NCI-H2107 treated with DMSO at 0.1 percent for 48 hours (cell line): ENCODE data around the gene LYPLA2.
A peak's percentile ranks its signal among the peaks of the same experiment; 100 is the strongest.
"Not testable (repeated sequence)": the region's sequence is repeated elsewhere in the genome, so short reads cannot be mapped to it uniquely, and the experiment has no call there.

Experiments
- DNase-seq: peaks from one replicate; lab custom pipeline; 2025; ENCODE audit not compliant: unreplicated experiment; lab: John Stamatoyannopoulos, UW

Gene LYPLA2

DNA sequence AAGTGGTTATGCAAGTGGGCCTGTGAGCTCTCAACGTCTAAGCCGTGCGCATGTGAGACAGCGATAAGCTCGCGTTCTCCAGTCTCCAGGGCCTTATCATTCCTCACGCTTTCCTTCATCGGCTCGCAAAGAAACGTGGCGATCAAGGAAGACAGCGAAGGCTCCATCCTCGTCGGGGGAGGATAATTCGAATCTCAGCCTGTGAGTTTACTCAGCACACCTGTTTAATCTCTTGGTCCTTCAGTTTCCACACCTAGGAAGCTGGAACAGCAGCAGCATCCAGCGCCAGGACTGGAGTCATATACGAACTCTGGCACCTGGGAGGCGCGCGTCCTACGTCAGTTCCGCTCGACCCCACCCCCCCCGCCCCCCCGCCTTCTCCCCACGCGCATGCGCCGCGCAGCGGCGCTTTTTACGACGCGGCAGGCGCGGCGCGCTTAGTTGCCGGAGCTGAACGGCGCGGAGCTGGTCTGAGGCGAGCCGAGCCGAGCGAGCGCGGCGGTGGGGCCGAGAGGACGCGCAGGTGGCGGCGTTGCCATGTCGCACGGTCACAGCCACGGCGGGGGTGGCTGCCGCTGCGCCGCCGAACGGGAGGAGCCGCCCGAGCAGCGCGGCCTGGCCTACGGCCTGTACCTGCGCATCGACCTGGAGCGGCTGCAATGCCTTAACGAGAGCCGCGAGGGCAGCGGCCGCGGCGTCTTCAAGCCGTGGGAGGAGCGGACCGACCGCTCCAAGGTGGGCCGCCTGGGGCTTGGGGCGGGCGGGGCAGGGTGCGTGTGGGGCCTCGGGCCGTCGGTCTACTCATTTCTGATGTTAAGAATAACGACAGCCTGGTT lies 12.7 kb upstream of the LYPLA2 start, which contains the start of gene PITHD1:
Gene PITHD1 (plus strand): TSS at position 440 of the 836 bp plus-strand sequence. CDS start 98 bp downstream, at position 538.
- DNase-seq, result peak; percentile 92

- no peak for DNase-seq
These were observed 11.0 kb upstream of the LYPLA2 start for GRCh38 chr1:23779826-23780371.

GRCh38 chr1:23783141-23783540 lies 7.8 kb upstream of the LYPLA2 start:
- DNase-seq, result not testable (repeated sequence)

GRCh38 chr1:23784846-23785245 lies 6.1 kb upstream of the LYPLA2 start:
- no peak for DNase-seq

- no peak for DNase-seq
These were observed 3.2 kb upstream of the LYPLA2 start for GRCh38 chr1:23787701-23788100.

DNA sequence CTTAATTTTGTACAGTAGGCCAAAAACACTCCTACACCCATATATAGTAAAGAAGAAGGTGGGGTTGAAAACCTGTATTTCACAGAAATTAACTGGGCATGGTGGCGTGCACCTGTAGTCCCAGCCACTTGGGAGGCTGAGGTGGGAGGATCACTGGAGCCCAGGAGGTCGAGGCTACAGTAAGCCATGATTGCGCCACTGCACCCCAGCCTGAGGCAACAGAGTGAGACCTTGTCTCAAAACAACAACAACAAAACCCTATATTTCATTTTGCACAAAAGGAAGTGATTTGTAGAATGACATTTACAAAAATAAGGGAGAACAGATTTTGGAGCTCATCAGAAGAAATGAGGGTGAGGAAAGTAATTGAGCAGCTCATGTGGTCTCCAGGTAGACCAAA lies 2.2 kb upstream of the LYPLA2 start:
- no peak for DNase-seq

DNA sequence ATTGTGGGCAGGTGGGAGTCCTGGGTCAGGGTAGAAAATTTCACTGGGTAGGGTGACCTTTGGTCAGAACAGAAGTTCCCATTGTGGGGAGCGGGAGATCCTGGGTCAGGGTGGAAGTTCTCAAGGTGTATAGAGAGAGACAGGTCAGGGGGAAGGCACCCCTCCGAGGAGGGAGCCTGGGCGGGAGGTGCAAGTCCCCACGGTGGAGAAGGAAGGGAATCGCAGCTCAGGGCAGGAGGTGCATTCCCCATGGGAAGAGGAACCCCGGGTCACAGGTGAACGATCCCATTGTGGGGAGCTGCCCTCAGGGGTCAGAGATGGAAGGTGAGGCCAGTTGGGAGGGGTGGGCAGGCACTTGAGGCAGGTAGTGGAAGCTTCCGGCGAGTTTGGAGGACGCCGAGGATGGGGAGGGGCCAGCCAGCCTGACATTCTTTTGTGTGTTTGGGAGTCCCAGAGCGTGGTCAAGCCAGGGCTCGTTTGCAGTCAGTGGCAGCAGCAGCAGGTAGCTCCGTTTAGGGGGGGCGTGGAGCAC lies 637 bp downstream of the LYPLA2 start:
- no peak for DNase-seq

DNA sequence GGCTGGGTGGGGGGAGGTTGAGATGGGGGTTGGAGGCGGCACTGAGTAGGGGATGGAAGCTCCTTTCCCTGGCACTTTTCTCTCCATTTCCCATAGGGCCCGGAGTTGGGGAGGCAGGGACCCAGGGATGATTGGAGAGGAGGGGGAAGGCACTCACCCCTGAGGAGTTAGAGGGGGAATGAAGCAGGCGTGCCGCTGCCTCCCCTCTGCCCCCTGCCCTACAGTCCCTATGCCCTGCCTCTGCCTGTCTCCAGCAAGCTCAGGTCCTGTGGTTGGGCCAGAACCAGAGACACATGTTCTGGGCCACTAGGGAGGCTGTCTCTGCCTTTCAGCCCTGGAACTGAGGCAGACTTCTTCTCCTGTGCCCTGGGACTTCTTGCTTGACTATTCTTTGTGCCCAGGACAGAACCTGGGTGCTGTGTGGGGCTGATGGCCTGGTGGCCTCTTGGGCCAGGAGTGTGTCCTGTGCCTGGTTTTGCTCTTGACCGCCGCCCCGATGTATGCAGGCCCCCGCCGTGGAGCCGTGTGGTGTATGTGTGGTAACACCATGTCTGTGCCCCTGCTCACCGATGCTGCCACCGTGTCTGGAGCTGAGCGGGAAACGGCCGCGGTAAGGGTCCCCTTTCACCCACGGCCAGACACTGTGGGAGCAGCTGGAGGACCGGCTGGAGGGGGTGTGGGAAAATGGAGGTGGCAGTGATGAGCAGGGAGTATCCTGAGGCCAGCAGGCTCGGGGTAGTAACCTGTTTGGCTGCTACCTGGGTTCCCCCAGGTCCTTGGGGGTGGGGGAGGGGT lies 1.4 kb downstream of the LYPLA2 start:
- DNase-seq, result no peak

DNA sequence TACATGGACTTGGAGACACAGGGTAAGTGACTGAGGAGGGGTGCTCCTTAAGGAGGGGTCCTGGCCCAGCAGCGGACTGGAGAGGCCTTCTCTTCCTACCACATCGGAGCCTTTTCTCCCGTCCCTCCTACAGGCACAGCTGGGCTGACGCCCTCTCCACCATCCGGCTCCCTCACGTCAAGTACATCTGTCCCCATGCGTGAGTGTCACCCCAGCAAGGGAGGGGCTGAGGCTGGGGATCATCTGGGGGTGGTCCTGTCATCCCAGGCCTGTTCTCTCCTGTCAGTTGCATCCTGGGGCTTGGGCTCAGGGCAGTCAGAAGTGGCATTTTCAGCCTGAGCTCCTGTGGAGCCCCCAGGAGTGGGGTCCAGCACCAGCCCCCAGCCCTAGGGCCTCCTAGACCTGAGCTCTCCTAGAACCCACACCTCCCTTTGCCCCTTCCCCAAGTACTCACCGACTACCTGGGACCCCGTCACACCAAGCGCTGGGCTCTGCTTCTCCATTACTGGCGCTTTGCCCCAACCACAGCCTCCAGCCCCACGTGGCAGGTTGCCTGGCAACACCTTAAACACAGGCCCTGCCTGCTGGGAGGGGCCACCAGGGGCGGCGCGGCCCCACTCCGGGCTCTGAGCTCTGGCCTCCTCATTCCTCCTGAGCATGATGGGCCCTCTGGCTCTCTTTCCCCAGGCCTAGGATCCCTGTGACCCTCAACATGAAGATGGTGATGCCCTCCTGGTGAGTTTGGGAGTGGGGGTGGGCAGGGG lies 2.3 kb downstream of the LYPLA2 start:
- no peak for DNase-seq

- DNase-seq, result no peak
These were observed 3.2 kb downstream of the LYPLA2 start for GRCh38 chr1:23793861-23794731.

GRCh38 chr1:23794732-23795182 lies 3.8 kb downstream of the LYPLA2 start:
- DNase-seq, result not testable (repeated sequence)

GRCh38 chr1:23795676-23796465 lies 4.9 kb downstream of the LYPLA2 start:
- DNase-seq, result no peak

GRCh38 chr1:23796466-23797271 lies 5.7 kb downstream of the LYPLA2 start:
- DNase-seq, result no peak

DNA sequence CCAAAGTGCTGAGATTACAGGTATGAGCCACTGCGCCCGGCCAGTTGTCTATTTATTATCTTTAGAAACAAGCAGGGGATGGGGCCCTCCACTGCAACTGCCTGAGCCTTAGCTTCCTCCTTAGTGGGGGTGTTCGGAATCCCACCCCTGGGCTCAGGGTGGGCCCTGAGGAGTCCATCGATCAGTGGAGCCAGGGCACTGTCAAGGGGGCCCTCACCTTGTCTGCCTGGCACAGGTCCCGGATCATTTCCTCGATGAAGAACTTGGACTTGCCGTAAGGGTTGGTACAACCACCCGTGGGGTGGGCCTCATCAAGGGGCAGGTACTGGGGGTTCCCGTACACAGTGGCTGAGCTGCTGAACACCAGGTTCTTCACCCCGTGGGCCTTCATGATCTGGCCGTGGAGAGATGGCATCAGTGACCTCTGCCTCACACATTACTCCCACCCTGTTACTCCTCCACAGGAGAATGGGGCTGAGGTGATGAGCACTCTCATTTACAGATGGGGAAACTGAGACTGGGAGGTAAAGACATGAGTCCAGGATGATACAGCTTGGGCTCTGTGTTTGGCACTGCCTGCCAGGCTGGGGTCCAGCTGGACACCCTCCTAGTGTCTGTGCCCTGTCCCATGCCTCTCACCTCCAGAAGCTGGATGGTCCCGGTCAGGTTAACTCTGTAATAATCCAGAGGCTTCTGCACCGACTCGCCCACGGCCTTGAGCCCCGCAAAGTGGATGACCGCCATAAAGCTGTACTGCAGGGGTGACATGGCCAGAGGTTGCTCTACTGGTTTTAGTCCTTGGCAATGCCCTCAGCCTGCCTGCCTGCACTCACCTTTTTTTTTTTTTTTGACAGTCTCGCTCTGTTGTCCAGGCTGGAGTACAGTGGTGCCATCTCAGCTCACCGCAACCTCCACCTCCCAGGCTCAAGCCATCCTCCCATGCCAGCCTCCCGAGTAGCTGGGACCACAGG lies 6.8 kb downstream of the LYPLA2 start:
- DNase-seq, result no peak

- no peak for DNase-seq
These were observed 7.8 kb downstream of the LYPLA2 start for GRCh38 chr1:23798662-23799142.

DNA sequence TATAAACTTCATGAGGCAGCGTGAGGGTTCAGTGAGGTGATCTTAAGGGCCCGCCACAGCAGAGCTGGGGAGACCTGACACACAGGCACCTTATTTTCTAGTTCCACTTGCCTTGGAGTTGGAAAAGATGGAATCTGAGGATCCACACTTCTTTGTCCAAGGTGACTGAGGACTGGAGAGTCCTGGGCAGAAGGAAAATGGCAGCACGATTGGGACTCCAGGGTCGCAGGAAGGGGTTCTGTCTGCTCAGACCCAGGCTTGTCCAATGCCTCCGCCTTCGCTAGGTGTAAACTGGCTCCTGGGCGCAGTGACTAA lies 8.3 kb downstream of the LYPLA2 start:
- no peak for DNase-seq
